Activated CD4-positive, alpha-beta T cell treated with anti-CD3 and anti-CD28 coated beads, Interleukin-2, amount 10 ng/mL, durations not matched to agents 24 days and 14 days (primary cell): ENCODE measurements around the gene CHCHD3. TPM values are rescaled to one million over a fixed set of nuclear protein-coding genes. Genes with fewer than 3 reads are reported as not detected.
"Not testable (repeated sequence)": the region's sequence is repeated elsewhere in the genome, so short reads cannot be mapped to it uniquely, and the experiment has no call there.

Experiments
- DNase-seq: peaks from one replicate; pipeline ENCODE4 v3.0.0; 2022
- H3K27ac Mint-ChIP-seq: one replicate; pipeline ENCODE4 v1.8.0; 2022; ENCODE audit warnings: mild to moderate bottlenecking, mixed read lengths
- H3K27me3 Mint-ChIP-seq: one replicate; pipeline ENCODE4 v1.8.0; 2022; ENCODE audit warnings: mixed read lengths
- H3K36me3 Mint-ChIP-seq: one replicate; pipeline ENCODE4 v1.8.0; 2022; ENCODE audit warnings: low read depth, mild to moderate bottlenecking, mixed read lengths
- H3K4me1 Mint-ChIP-seq: one replicate; pipeline ENCODE4 v1.8.0; 2021; ENCODE audit warnings: mixed read lengths
- H3K4me3 Mint-ChIP-seq: one replicate; pipeline ENCODE4 v1.8.0; 2022; ENCODE audit warnings: mild to moderate bottlenecking, moderate library complexity, mixed read lengths
- H3K9me3 Mint-ChIP-seq: one replicate; pipeline ENCODE4 v1.8.0; 2021; ENCODE audit warnings: mixed read lengths
- intact Hi-C: fragments of 100-400 bp; cut with micrococcal nuclease; formaldehyde crosslinking; loops from one replicate; pipeline ENCODE4 v1.15.1; 2023
- total RNA-seq: library from RNA; stranded (reverse); gene quantifications from 2 replicates; pipeline ENCODE4 v1.2.3, GENCODE V29; 2022

CHCHD3 gene
- total RNA-seq, 1 donor from 2014 or later = 76.2 TPM

DNA sequence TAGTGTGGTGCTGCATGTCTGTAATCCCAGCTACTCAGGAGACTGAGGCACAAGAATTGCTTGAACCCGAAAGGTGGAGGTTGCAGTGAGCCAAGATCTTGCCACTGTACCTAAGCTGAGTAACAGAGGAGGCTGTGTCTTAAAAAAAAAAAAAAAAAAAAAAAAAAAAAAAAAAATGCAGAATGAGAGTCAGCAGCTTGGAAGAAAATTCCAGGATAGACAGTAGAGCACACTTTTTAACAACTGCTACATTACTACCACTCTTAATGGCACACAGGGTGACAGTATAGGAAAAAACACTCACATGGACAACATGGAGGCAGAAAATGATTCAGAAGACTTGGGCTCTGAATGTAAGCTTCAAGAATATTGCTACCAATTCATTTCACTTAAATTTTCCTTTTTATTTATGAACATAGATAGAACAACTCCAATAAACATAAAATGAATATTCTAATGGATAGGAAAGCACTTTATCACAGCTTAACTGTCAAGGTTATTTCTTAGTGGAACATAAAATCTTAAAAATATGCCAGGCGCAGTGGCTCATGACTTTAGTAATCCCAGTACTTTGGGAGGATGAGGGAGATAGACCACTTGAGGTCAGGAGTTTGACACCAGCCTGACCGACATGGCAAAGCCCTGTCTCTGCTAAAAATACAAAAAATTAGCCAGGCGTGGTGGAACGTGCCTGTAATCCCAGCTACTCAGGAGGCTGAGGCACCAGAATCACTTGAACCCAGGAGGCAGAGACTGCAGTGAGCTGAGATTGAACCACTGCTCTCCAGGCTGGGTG, 31.5 kb downstream of the CHCHD3 start:
- Mint-ChIP-seq H3K4me3 (no peak overlapping the region), H3K27me3 (no peaks in the 10 kb centered on the region), H3K9me3 (no peaks in the 10 kb centered on the region), H3K4me1 (peaks cover 4% of the 10 kb centered on the region), H3K27ac (no peak overlapping the region), H3K36me3 (peaks cover 7% of the 10 kb centered on the region)
- intact Hi-C loops = no loop called here
- no peak for DNase-seq

DNA sequence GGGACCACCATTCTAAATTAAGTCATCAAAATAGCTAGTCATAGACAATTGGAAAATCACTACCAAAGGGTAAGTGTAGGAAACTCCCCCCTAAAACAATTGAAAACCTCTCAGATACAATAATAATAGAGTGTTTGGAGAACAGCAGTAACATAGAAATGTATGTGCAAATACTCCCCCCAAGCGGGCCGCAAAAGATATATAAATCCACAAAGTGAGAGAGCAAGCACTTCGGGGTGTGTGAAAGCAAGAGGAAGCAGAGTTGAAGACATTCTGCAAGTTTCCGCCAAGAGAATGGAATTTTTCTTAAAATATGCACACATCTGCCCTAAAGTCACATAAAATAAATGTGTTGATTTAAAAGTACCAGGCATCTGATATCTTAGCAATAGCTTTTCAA, 33.3 kb downstream of the CHCHD3 start:
- Mint-ChIP-seq H3K27me3 (no peaks in the 10 kb centered on the region), H3K9me3 (no peaks in the 10 kb centered on the region), H3K4me3 (no peak overlapping the region), H3K36me3 (peaks cover 7% of the 10 kb centered on the region), H3K27ac (no peak overlapping the region), H3K4me1 (peaks cover 2% of the 10 kb centered on the region)
- DNase-seq = no peak
- intact Hi-C loops = no loop called here

DNA sequence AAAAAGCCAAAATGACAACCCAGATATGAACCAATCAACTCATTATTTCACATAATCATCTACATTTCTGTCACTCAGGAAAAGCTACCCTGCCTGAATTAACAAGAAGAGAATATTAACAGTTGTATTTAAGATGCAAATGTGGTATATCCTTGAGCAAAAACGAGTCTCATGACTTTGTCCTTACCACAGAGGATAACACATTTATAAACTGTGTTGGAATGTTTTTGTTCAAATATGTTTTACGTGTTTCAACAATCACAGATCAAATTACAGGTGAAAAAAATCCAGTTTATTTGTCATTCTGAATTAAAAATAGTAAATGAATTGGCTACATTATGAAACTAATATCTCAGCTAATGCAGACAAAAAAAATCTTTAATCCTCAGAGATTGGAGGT, 34.6 kb downstream of the CHCHD3 start:
- Mint-ChIP-seq H3K27me3 (no peaks in the 10 kb centered on the region), H3K9me3 (no peaks in the 10 kb centered on the region), H3K4me3 (no peak overlapping the region), H3K27ac (no peak overlapping the region), H3K36me3 (peaks cover 5% of the 10 kb centered on the region), H3K4me1 (no peaks in the 10 kb centered on the region)
- no peak for DNase-seq
- intact Hi-C loops = no loop called here

DNA sequence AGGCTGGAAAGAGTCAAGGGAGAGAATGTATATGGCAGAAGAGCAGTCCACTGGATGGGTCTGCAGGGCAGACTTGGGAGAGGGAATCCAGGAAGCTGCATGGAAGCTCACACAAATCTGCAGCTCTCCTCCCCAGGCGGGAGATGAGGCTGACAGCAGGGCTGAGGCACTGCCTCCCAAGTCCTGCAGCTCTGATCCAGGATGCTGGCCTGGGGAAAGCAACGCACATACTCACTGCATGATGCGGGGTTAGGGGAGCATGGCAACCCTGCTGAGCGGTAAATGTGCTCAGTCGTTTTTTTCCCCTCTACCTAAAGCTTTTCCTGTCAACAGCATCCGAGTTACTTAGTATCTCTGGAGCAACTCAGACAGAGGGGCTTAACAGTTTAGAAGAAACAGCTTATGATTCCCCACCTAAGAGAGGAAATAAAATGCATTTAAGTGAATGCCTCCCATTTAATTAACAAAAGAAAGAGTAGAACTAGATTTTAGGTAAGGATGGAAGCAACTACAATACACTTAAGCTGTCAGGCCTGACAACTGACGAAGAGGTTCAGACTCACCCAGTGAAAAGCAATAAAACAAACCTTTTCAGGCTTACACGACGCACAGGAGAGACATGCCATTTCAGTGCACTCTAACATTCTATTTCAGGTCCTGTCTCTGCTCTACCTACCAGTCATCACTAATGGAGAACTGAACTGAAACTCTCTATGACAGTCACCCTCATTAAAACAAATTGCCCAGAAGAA, 37.0 kb downstream of the CHCHD3 start:
- no peaks in the 10 kb centered on the region for H3K4me1 Mint-ChIP-seq
- H3K36me3 Mint-ChIP-seq = peaks cover 6% of the 10 kb centered on the region
- intact Hi-C loops = no loop called here
- no peak overlapping the region for H3K27ac Mint-ChIP-seq
- no peaks in the 10 kb centered on the region for H3K27me3 Mint-ChIP-seq
- H3K4me3 Mint-ChIP-seq = no peak overlapping the region
- no peak for DNase-seq
- no peaks in the 10 kb centered on the region for H3K9me3 Mint-ChIP-seq

DNA sequence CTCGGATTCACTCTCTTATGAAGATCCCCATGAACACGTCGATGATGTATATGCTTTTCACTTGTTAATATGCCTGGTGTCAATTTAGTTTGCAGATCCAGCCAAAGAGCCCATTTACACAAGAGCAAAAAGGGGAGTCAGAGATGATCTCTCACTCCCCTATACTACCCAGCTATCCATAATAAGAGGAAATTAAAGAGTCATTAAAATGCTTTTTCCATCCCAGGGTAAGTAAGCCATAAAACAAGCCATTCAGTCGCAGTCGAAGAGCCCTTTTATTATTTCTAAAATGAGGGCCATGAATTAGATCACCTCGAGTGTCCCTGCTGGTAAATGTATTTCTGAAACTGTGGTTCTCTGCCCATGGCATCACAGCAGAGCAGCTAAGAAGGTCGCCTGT, 41.2 kb downstream of the CHCHD3 start:
- Mint-ChIP-seq H3K27ac (no peak overlapping the region), H3K4me1 (peaks cover 3% of the 10 kb centered on the region), H3K9me3 (no peaks in the 10 kb centered on the region), H3K27me3 (no peaks in the 10 kb centered on the region), H3K36me3 (peaks cover 5% of the 10 kb centered on the region), H3K4me3 (no peak overlapping the region)
- intact Hi-C loops = no loop called here
- DNase-seq = no peak

DNA sequence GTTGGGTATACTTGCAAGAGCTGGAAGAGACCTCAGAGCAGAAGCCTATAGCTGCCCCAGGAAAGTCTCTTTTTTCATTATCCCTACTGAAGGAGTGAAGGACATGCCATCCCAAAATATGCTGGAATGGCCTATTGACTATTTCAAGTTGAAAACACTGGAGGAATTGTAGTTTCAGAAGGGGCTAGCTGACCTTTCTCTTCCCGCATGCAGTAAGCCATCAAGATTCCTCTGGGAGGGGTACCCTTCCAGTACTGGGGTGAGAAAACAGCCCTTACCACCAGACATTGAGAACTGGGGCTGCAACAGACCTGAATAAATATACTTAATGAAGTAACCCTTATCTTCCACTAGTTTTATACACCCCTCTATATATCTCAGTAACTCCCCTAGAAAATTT, 41.7 kb downstream of the CHCHD3 start:
- no peak overlapping the region for H3K4me3 Mint-ChIP-seq
- DNase-seq = no peak
- intact Hi-C loops = no loop called here
- peaks cover 4% of the 10 kb centered on the region for H3K4me1 Mint-ChIP-seq
- H3K27me3 Mint-ChIP-seq = no peaks in the 10 kb centered on the region
- no peak overlapping the region for H3K27ac Mint-ChIP-seq
- no peaks in the 10 kb centered on the region for H3K9me3 Mint-ChIP-seq
- H3K36me3 Mint-ChIP-seq = peaks cover 7% of the 10 kb centered on the region

DNA sequence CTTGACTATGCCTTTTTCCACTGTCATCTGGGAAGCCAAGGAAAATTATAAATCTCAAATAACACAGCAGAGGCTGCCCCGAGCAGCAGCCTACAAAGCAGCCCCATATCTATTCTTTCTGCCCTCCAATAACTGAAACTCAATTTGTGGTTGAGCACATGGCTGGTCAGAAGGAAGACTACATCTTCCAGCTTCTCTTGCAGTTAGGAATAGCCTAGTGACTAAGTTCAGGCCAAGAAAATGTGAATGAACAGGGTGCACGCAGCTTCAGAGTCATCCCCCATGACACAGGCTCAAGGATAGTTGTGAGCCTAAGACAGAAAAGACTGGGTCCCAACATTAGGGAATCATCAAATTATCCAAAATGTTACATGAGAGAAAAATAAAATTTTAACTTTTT, 42.3 kb downstream of the CHCHD3 start:
- H3K4me1 Mint-ChIP-seq = peaks cover 4% of the 10 kb centered on the region
- H3K27me3 Mint-ChIP-seq = no peaks in the 10 kb centered on the region
- DNase-seq = no peak
- H3K36me3 Mint-ChIP-seq = peaks cover 9% of the 10 kb centered on the region
- intact Hi-C loops = no loop called here
- H3K27ac Mint-ChIP-seq = no peak overlapping the region
- no peak overlapping the region for H3K4me3 Mint-ChIP-seq
- H3K9me3 Mint-ChIP-seq = no peaks in the 10 kb centered on the region

DNA sequence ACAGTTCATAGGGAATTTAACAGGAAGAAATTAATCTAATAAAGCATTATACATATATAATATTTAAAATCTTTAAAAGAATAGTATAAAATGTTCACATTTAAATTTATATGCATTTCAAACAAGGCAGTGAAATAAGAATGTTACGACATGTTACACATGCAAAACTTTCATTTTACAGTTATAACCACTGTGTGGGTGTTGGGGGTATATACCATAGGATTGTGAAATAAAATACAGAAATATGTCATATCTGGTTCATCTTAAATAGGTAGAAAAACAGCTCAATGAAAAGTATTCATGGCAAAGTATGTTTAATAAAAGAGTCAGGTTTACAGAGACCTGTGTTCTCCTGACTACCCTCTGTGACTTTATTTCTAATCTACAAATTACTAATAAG, 45.6 kb downstream of the CHCHD3 start:
- Mint-ChIP-seq H3K27ac (no peak overlapping the region), H3K36me3 (peaks cover 6% of the 10 kb centered on the region), H3K27me3 (no peaks in the 10 kb centered on the region), H3K9me3 (no peaks in the 10 kb centered on the region), H3K4me3 (no peak overlapping the region), H3K4me1 (peaks cover 4% of the 10 kb centered on the region)
- no peak for DNase-seq
- intact Hi-C loops = no loop called here

DNA sequence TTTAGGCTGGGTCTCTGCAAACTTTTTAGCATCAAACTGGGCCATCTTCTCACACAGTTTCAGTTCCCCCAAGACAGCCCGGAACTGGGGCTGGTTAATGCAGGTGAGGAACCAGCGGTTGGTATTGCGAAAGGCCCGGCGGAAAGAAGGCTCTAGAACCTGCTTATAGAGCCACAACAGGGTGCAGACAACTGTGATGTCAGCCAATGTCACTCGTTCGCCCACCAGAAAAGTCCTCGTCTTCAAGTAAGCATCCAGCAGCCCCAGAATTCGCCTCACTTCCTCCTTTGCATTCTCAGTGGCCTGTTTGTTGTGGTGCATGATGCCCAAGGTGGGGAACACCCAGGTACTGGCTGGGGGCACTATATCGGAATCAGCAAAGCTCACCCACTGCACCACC, 46.6 kb downstream of the CHCHD3 start:
- H3K27me3 Mint-ChIP-seq, DNase-seq, intact Hi-C loops, H3K36me3 Mint-ChIP-seq, H3K4me1 Mint-ChIP-seq, H3K27ac Mint-ChIP-seq, H3K4me3 Mint-ChIP-seq, H3K9me3 Mint-ChIP-seq: not testable (repeated sequence)

DNA sequence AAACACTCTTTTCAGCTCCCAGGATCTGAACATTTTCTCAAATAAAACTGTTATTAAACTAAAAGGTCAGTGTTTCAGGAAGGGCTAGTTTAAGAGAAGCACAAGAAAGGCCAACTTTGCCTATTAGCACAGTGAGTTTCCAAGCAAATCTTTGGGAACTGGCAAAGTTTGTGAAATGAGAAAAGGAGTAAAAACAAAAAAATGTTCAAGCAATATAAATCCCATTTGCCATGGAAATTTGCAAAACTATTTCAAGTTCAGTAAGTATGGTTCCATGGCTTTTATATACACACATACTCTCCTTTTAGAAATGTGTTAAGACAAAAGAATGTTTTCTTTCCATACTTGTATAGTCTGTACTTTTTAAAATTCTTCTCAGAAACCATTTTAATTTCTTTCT, 51.5 kb downstream of the CHCHD3 start:
- Mint-ChIP-seq H3K4me3 (no peak overlapping the region), H3K27me3 (no peaks in the 10 kb centered on the region), H3K9me3 (no peaks in the 10 kb centered on the region), H3K36me3 (peaks cover 4% of the 10 kb centered on the region), H3K27ac (no peak overlapping the region), H3K4me1 (peaks cover 5% of the 10 kb centered on the region)
- no peak for DNase-seq
- intact Hi-C loops = no loop called here

DNA sequence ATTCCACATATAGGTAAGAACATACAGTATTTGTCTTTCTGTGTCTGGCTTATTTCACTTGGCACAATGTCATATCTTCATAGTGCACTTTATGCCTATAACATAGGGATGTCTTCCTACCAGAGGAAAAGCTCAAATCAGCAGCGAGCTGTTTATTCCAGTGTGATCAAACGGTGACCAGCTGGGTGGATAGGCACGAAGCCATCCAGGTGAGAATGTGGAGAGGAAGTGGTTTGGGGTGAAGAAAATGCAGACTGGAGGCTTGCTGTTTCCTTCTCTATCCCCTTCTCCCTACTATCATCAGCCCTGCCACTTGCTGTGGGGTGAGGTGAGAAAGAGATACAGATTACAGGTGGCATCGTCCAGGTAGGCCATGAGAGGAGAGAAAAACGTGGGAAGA, 52.4 kb downstream of the CHCHD3 start:
- no peaks in the 10 kb centered on the region for H3K9me3 Mint-ChIP-seq
- DNase-seq = no peak
- no peaks in the 10 kb centered on the region for H3K36me3 Mint-ChIP-seq
- no peaks in the 10 kb centered on the region for H3K27me3 Mint-ChIP-seq
- intact Hi-C loops = no loop called here
- peaks cover 5% of the 10 kb centered on the region for H3K4me1 Mint-ChIP-seq
- no peak overlapping the region for H3K4me3 Mint-ChIP-seq
- no peak overlapping the region for H3K27ac Mint-ChIP-seq

DNA sequence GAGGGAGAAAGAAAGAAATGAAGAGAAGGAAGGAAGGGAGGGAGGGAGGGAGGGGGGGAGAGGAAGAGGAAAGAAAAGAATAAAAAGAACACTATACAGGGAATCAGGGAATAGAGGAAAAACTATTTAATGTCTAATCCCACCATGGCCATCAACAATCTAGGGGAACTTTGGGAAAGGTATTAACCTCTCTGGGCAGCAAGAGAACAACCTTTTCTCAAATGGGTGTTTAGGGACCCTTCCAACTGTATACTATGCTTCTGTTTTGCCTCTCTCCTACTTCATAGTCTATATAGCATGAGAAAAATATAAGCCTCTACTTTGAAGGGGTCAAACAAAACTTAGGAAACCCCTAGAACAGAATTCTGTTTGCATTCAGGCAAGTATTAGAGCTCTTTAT, 54.5 kb downstream of the CHCHD3 start:
- Mint-ChIP-seq H3K4me1 (peaks cover 5% of the 10 kb centered on the region), H3K27ac (no peak overlapping the region), H3K4me3 (no peak overlapping the region), H3K9me3 (no peaks in the 10 kb centered on the region), H3K27me3 (no peaks in the 10 kb centered on the region), H3K36me3 (peaks cover 2% of the 10 kb centered on the region)
- no peak for DNase-seq
- intact Hi-C loops = no loop called here

DNA sequence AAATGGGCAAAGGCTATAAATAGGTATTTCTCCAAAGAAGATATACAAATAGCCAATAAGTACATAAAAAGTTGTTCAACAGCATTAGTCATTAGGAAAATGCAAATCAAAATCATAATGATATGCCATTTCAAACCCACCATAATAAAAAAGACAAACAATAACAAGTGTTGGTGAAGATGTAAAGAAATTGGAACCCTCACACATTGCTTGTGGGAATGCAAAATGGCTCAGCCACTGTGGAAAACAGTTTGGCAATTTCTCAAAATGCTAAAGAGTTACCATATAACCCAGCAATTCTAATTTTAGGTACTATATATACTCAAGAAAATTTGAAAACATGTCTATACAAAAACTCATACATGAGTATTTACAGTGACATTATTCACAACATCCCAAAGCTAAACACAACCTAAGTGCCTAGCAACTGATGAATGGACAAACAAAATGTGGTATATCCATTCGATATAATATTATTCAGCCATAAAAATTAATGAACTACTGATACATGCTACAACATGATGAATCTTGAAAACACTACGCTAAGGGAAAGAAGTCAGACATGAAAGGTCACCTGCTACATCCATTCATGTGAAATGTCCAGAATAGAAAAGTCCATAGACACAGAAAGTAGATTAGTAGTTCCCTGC, 55.6 kb downstream of the CHCHD3 start:
- Mint-ChIP-seq H3K27me3 (no peaks in the 10 kb centered on the region), H3K9me3 (no peaks in the 10 kb centered on the region), H3K4me1 (peaks cover 5% of the 10 kb centered on the region), H3K4me3 (no peak overlapping the region), H3K27ac (no peak overlapping the region), H3K36me3 (peaks cover 2% of the 10 kb centered on the region)
- intact Hi-C loops = no loop called here
- no peak for DNase-seq

DNA sequence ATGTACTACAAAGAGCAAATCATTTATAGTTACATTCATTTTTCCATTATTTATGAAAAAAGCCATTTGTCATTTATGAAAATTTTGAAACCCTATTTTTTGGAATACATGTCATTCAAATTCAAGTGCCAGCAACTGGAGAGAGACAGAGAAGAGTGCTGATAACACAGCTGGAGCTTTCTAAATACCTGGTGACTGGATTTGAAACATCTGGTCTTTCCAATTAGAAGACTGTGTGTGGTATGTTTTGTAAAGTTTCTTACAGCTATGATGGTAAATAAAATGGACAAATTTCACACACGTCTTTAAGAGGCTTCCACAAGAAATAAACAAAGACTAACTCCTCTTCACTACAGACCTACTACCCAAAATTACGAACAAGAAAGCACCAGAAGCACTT, 56.8 kb downstream of the CHCHD3 start:
- Mint-ChIP-seq H3K4me1 (peaks cover 5% of the 10 kb centered on the region), H3K36me3 (peaks cover 2% of the 10 kb centered on the region), H3K9me3 (no peaks in the 10 kb centered on the region), H3K27ac (no peak overlapping the region), H3K4me3 (no peak overlapping the region), H3K27me3 (no peaks in the 10 kb centered on the region)
- intact Hi-C loops = no loop called here
- DNase-seq = no peak
